Daoy (cell line): ENCODE data around the gene ACTR5. TPM values are rescaled to one million over a fixed set of nuclear protein-coding genes. Genes with fewer than 3 reads are reported as not detected.
"Not testable (repeated sequence)": the region's sequence is repeated elsewhere in the genome, so short reads cannot be mapped to it uniquely, and the experiment has no call there.

Experiments
- DNase-seq: peaks from one replicate; pipeline ENCODE4 v3.0.0-alpha.2; 2015; ENCODE audit warnings: low read depth
- total RNA-seq: library from RNA; depleted of rRNA; stranded (reverse); fragments of >200 nt; shearing (Covaris generic); gene quantifications from 2 replicates; pipeline ENCODE4 v1.2.3, GENCODE V29; 2014

ACTR5 gene
- total RNA-seq, 1 experiment from 2014 or later = 14.9 TPM

- peak; percentile 85 for DNase-seq
These were observed 16.5 kb downstream of the ACTR5 start for GRCh38 chr20:38764567-38765318.

- DNase-seq = no peak
These were observed 17.8 kb downstream of the ACTR5 start for GRCh38 chr20:38766071-38766470.

GRCh38 chr20:38769376-38770295 is 21.4 kb downstream of the ACTR5 start:
- DNase-seq = no peak

GRCh38 chr20:38770546-38770945 is 22.3 kb downstream of the ACTR5 start:
- no peak for DNase-seq

- no peak for DNase-seq
These were observed 22.7 kb downstream of the ACTR5 start for GRCh38 chr20:38770970-38771369.

- DNase-seq = no peak
These were observed 23.4 kb downstream of the ACTR5 start for GRCh38 chr20:38771621-38772020.

- no peak for DNase-seq
These were observed 25.9 kb downstream of the ACTR5 start for GRCh38 chr20:38774167-38774566.

GRCh38 chr20:38776363-38776762 is 28.1 kb downstream of the ACTR5 start:
- no peak for DNase-seq

- no peak for DNase-seq
These were observed 31.2 kb downstream of the ACTR5 start for GRCh38 chr20:38779247-38780097.

- no peak for DNase-seq
These were observed 34.0 kb downstream of the ACTR5 start for GRCh38 chr20:38782275-38782674.

GRCh38 chr20:38787870-38788269 is 39.6 kb downstream of the ACTR5 start:
- DNase-seq = no peak

- peak; percentile 51 for DNase-seq
These were observed 41.4 kb downstream of the ACTR5 start for GRCh38 chr20:38789503-38790199.

GRCh38 chr20:38790200-38791053 is 42.2 kb downstream of the ACTR5 start:
- peak; percentile 59 for DNase-seq

GRCh38 chr20:38791291-38791690 is 43.0 kb downstream of the ACTR5 start:
- DNase-seq = no peak

GRCh38 chr20:38791940-38792339 is 43.7 kb downstream of the ACTR5 start:
- no peak for DNase-seq

GRCh38 chr20:38794057-38794456 is 45.8 kb downstream of the ACTR5 start:
- not testable (repeated sequence) for DNase-seq

- no peak for DNase-seq
These were observed 50.0 kb downstream of the ACTR5 start for GRCh38 chr20:38798266-38798665.

- no peak for DNase-seq
These were observed 50.9 kb downstream of the ACTR5 start for GRCh38 chr20:38799203-38799602.

- DNase-seq = no peak
These were observed 52.6 kb downstream of the ACTR5 start for GRCh38 chr20:38800882-38801281.

GRCh38 chr20:38804221-38804620 is 56.0 kb downstream of the ACTR5 start:
- no peak for DNase-seq
